ENCODE data around the gene CFAP61.

Gene CFAP61

DNA sequence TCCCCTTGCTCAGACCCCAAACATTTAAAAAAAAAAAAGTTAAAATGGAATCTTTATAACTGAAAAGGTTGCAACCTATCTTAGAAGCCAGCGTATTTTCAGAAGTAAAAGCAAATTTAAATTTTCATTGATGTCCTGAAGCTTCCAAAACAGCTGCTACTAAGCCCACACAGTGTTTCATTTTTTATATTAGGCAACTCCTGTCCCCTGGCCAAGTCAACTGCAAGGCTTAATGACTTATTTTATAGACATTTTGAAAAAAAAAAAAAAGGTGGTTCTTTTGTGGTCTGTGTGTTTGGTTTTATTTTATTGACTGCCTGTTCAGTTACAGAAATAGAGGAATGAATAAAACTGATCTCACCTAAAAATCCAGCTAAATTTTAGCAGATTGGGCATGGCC is 13.0 kb downstream of the CFAP61 start:
- no peak overlapping the region for H3K4me3 ChIP-seq (ENCODE audit: insufficient read depth, low read length, poor library complexity, severe bottlenecking)
- TF ChIP-seq, protein P1, sequence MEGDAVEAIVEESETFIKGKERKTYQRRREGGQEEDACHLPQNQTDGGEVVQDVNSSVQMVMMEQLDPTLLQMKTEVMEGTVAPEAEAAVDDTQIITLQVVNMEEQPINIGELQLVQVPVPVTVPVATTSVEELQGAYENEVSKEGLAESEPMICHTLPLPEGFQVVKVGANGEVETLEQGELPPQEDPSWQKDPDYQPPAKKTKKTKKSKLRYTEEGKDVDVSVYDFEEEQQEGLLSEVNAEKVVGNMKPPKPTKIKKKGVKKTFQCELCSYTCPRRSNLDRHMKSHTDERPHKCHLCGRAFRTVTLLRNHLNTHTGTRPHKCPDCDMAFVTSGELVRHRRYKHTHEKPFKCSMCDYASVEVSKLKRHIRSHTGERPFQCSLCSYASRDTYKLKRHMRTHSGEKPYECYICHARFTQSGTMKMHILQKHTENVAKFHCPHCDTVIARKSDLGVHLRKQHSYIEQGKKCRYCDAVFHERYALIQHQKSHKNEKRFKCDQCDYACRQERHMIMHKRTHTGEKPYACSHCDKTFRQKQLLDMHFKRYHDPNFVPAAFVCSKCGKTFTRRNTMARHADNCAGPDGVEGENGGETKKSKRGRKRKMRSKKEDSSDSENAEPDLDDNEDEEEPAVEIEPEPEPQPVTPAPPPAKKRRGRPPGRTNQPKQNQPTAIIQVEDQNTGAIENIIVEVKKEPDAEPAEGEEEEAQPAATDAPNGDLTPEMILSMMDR (IDR thresholded peaks at IDR 0.05; ENCODE audit: insufficient read depth, low read length, poor library complexity, severe bottlenecking): no peak
- no peak for TF ChIP-seq EZH2phosphoT487 (conservative IDR thresholded peaks at IDR 0.05; ENCODE audit: low read length)

DNA sequence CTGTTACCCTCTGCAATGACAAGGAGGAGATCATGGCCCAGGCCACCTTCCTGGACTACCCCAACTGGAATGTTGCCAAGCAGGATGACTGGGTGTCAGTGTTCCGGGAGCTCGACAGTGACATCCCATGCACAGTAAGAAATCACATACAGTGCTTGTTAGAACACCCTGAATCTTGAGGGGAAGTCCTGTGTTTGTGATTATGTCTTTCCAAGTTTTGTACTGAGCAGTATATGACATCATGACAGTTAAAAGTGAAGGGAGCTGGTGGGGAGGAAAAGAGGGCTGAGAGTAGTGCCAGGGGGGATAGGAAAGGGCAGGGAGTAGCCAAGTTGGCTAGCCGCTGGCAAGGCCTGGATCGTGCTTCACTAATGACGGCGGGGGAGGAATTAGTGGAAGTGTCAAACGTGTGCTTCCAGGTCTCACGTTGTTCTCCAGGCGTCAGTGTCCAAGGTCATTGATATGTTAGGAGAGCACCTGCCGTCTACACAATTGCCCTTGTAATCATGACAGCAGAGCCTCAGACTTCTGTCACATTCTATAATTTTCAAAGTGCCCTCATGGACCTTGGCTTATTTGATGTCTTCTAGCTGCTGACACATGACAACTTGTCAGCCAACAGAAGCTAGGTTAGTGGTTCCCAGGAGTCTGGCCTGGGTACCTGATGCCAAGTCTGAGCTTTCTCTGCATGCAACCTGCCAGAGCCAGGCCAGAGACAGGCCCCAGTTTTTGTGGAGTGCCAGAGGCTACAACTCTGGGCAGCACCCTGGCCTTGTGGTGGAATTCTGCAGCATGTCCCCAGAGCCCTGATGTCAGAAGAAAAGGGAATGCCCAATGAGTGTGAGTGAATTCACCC is 18.8 kb downstream of the CFAP61 start:
- H3F3A ChIP-seq (ENCODE audit: insufficient read depth): no peaks in the 10 kb centered on the region
- no peak overlapping the region for H2AFZ ChIP-seq (ENCODE audit: low read depth, low read length, severe bottlenecking)
- TF ChIP-seq, protein P1 (IDR thresholded peaks at IDR 0.05; ENCODE audit: insufficient read depth, low read length, poor library complexity, severe bottlenecking): no peak
- TF ChIP-seq EZH2phosphoT487 (conservative IDR thresholded peaks at IDR 0.05; ENCODE audit: low read length): no peak
- H3K27me3 ChIP-seq (ENCODE audit: low read length): no peaks in the 10 kb centered on the region
- no peak overlapping the region for H3K4me2 ChIP-seq (ENCODE audit: low read depth, low read length, poor library complexity, severe bottlenecking)
- H3K4me3 ChIP-seq (ENCODE audit: insufficient read depth, low read length, poor library complexity, severe bottlenecking): no peak overlapping the region
- H3K79me2 ChIP-seq (ENCODE audit: insufficient read depth, low read length): no peaks in the 10 kb centered on the region
- no peak overlapping the region for H3K27ac ChIP-seq (ENCODE audit: low read depth, low read length)
- no peak overlapping the region for H3K9ac ChIP-seq (ENCODE audit: low read length)
- H4K20me1 ChIP-seq (ENCODE audit: low read depth, low read length): no peaks in the 10 kb centered on the region
- H3K9me2 ChIP-seq (replicated peaks; ENCODE audit: insufficient read depth, low read length): no peaks in the 10 kb centered on the region
- no peaks in the 10 kb centered on the region for H3K36me3 ChIP-seq (ENCODE audit: low read length)
- H3K9me3 ChIP-seq (ENCODE audit: insufficient read depth, low read length): no peaks in the 10 kb centered on the region

More for the DNA sequence above, 13.0 kb downstream of the CFAP61 start:
- Histone ChIP-seq H3F3A (ENCODE audit: insufficient read depth) (no peaks in the 10 kb centered on the region), H3K27ac (ENCODE audit: low read depth, low read length) (no peak overlapping the region), H4K20me1 (ENCODE audit: low read depth, low read length) (no peaks in the 10 kb centered on the region), H3K9me3 (ENCODE audit: insufficient read depth, low read length) (no peaks in the 10 kb centered on the region), H3K9me2 (replicated peaks; ENCODE audit: insufficient read depth, low read length) (no peaks in the 10 kb centered on the region), H3K4me2 (ENCODE audit: low read depth, low read length, poor library complexity, severe bottlenecking) (no peak overlapping the region), H3K9ac (ENCODE audit: low read length) (no peak overlapping the region), H2AFZ (ENCODE audit: low read depth, low read length, severe bottlenecking) (no peak overlapping the region), H3K36me3 (ENCODE audit: low read length) (no peaks in the 10 kb centered on the region), H3K79me2 (ENCODE audit: insufficient read depth, low read length) (no peaks in the 10 kb centered on the region), H3K27me3 (ENCODE audit: low read length) (no peaks in the 10 kb centered on the region)

DNA sequence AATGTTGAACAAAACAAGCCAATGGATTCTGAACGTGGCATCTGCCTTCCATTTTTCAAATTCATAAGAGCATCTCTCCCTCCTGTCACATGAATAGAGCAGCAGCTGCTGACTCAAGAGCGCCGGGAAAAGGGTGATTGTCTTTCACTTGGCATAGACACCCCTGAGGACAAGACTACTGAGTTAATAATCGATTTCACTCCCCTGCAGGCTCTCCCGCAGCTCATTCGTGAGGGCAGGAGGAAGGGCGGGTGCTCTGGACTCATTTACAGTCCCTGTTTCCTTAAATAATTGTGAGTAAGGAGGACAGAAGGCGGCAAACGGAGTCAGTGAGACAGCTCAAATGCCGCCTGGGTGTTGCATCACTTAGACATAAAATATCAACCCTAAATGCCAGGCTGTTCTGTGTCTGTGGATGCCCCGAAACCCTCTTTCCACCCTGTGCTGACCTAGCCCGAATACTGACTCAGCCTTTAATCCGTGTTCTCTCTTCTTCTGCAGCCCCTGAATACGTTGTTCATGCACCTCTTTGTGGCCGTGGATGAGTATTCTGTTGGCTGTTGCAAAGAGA is 21.6 kb downstream of the CFAP61 start:
- no peaks in the 10 kb centered on the region for H3F3A ChIP-seq (ENCODE audit: insufficient read depth)
- H3K9me3 ChIP-seq (ENCODE audit: insufficient read depth, low read length): no peaks in the 10 kb centered on the region
- H3K4me3 ChIP-seq (ENCODE audit: insufficient read depth, low read length, poor library complexity, severe bottlenecking): no peak overlapping the region
- H4K20me1 ChIP-seq (ENCODE audit: low read depth, low read length): no peaks in the 10 kb centered on the region
- no peak overlapping the region for H3K4me2 ChIP-seq (ENCODE audit: low read depth, low read length, poor library complexity, severe bottlenecking)
- H2AFZ ChIP-seq (ENCODE audit: low read depth, low read length, severe bottlenecking): no peak overlapping the region
- no peak overlapping the region for H3K27ac ChIP-seq (ENCODE audit: low read depth, low read length)
- H3K9ac ChIP-seq (ENCODE audit: low read length): no peak overlapping the region
- no peaks in the 10 kb centered on the region for H3K36me3 ChIP-seq (ENCODE audit: low read length)
- TF ChIP-seq, protein P1 (IDR thresholded peaks at IDR 0.05; ENCODE audit: insufficient read depth, low read length, poor library complexity, severe bottlenecking): no peak
- TF ChIP-seq EZH2phosphoT487 (conservative IDR thresholded peaks at IDR 0.05; ENCODE audit: low read length): no peak
- no peaks in the 10 kb centered on the region for H3K27me3 ChIP-seq (ENCODE audit: low read length)
- H3K79me2 ChIP-seq (ENCODE audit: insufficient read depth, low read length): no peaks in the 10 kb centered on the region
- no peaks in the 10 kb centered on the region for H3K9me2 ChIP-seq (replicated peaks; ENCODE audit: insufficient read depth, low read length)
